HEK293T (cell line): Measurements from ENCODE around the gene SLFN13.
"Not testable (repeated sequence)": the region's sequence is repeated elsewhere in the genome, so short reads cannot be mapped to it uniquely, and the experiment has no call there.

Experiments used
- CTCF ChIA-PET: fragments of 350-600 bp; formaldehyde crosslinking; extraction: SDS; loops from one replicate; lab custom pipeline; 2021; ENCODE audit warnings: antibody characterized with exemption, inconsistent platforms; lab: Yijun Ruan, JAX
- POLR2A ChIA-PET: fragments of 350-600 bp; formaldehyde crosslinking; extraction: SDS; loops from one replicate; lab custom pipeline; 2020; ENCODE audit warnings: antibody characterized with exemption, inconsistent platforms; lab: Yijun Ruan, JAX
- DNase-seq: peaks from one replicate; pipeline ENCODE4 v3.0.0; 2012; ENCODE audit warnings: mixed read lengths; ENCODE audit errors: extremely low spot score
- ARNT ChIP-seq: fragments of 450-650 bp; IDR thresholded peaks from 2 replicates; pipeline ENCODE4 v1.6.1; 2017; ENCODE audit warnings: mild to moderate bottlenecking
- BHLHE40 ChIP-seq: fragments of 450-650 bp; IDR thresholded peaks from 2 replicates; pipeline ENCODE4 v1.6.1; 2016; ENCODE audit warnings: mild to moderate bottlenecking, moderate library complexity, borderline replicate concordance
- CTBP1 ChIP-seq: fragments of 450-650 bp; IDR thresholded peaks from 2 replicates; pipeline ENCODE4 v1.6.1; 2016; ENCODE audit warnings: borderline replicate concordance
- ELF4 ChIP-seq: fragments of 450-650 bp; IDR thresholded peaks from 2 replicates; pipeline ENCODE4 v1.6.1; 2017; ENCODE audit warnings: antibody characterized with exemption
- FOXA1 ChIP-seq: fragments of 450-650 bp; IDR thresholded peaks from 2 replicates; pipeline ENCODE4 v1.6.1; 2016; ENCODE audit warnings: mild to moderate bottlenecking
- FOXK2 ChIP-seq: fragments of 450-650 bp; IDR thresholded peaks from 2 replicates; pipeline ENCODE4 v1.6.1; 2016; ENCODE audit warnings: mild to moderate bottlenecking
- FOXM1 ChIP-seq: fragments of 450-650 bp; IDR thresholded peaks from 2 replicates; pipeline ENCODE4 v1.6.1; 2017; ENCODE audit warnings: mild to moderate bottlenecking, borderline replicate concordance
- HDGF ChIP-seq: fragments of 450-650 bp; IDR thresholded peaks from 2 replicates; pipeline ENCODE4 v1.6.1; 2017; ENCODE audit warnings: antibody characterized with exemption, borderline replicate concordance
- L3MBTL2 ChIP-seq: fragments of 450-650 bp; conservative IDR thresholded peaks from 2 replicates; pipeline ENCODE4 v1.6.1; 2016; ENCODE audit warnings: mild to moderate bottlenecking
- LEF1 ChIP-seq: fragments of 450-650 bp; IDR thresholded peaks from 2 replicates; pipeline ENCODE4 v1.6.1; 2017; ENCODE audit warnings: mild to moderate bottlenecking, borderline replicate concordance
- NFRKB ChIP-seq: fragments of 450-650 bp; IDR thresholded peaks from 2 replicates; pipeline ENCODE4 v1.6.1; 2016; ENCODE audit warnings: mild to moderate bottlenecking, moderate library complexity
- SP1 ChIP-seq: fragments of 450-650 bp; IDR thresholded peaks from 2 replicates; pipeline ENCODE4 v1.6.1; 2017
- SUZ12 ChIP-seq: fragments of 450-650 bp; IDR thresholded peaks from 2 replicates; pipeline ENCODE4 v1.6.1; 2016; ENCODE audit warnings: mild to moderate bottlenecking
- TARDBP ChIP-seq: fragments of 450-650 bp; IDR thresholded peaks from 2 replicates; pipeline ENCODE4 v1.6.1; 2016
- ZNF384 ChIP-seq: fragments of 450-650 bp; IDR thresholded peaks from 2 replicates; pipeline ENCODE4 v1.6.1; 2016
- TF ChIP-seq, protein P1 (sequence below): fragments of 450-650 bp; IDR thresholded peaks from 2 replicates; pipeline ENCODE4 v1.6.1; 2016

Gene SLFN13

DNA sequence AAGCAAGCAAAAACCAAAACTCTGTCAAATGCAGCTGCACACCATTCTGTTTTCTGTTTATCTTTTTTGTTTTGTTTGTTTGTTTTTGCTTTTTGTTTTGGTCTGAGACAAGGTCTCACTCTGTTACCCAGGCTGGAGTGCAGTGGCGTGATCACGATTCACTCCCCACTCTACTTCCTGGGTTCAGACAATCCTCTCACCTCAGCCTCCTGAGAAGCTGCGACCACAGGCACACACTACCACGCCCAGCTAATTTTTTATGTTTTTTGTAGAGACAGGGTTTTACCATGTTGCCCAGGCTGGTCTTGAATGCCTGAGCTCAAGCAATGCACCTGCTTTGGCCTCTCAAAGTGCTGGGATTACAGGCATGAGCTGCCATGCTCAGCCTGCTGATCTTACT lies 19.3 kb upstream of the SLFN13 start:
- CTCF ChIA-PET, result no interaction called here
- TF ChIP-seq LEF1, result no peak
- TF ChIP-seq TARDBP, result no peak
- no peak for TF ChIP-seq ARNT
- no peak for TF ChIP-seq SUZ12
- no peak for TF ChIP-seq CTBP1
- TF ChIP-seq NFRKB, result no peak
- TF ChIP-seq FOXK2, result no peak
- no peak for TF ChIP-seq ZNF384
- TF ChIP-seq FOXA1, result no peak
- no peak for TF ChIP-seq BHLHE40
- TF ChIP-seq, protein P1, sequence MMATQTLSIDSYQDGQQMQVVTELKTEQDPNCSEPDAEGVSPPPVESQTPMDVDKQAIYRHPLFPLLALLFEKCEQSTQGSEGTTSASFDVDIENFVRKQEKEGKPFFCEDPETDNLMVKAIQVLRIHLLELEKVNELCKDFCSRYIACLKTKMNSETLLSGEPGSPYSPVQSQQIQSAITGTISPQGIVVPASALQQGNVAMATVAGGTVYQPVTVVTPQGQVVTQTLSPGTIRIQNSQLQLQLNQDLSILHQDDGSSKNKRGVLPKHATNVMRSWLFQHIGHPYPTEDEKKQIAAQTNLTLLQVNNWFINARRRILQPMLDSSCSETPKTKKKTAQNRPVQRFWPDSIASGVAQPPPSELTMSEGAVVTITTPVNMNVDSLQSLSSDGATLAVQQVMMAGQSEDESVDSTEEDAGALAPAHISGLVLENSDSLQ, result no peak
- TF ChIP-seq ELF4, result no peak
- no peak for TF ChIP-seq L3MBTL2
- TF ChIP-seq FOXM1, result no peak
- TF ChIP-seq HDGF, result no peak
- TF ChIP-seq SP1, result no peak
- POLR2A ChIA-PET, result no interaction called here
- no peak for DNase-seq

DNA sequence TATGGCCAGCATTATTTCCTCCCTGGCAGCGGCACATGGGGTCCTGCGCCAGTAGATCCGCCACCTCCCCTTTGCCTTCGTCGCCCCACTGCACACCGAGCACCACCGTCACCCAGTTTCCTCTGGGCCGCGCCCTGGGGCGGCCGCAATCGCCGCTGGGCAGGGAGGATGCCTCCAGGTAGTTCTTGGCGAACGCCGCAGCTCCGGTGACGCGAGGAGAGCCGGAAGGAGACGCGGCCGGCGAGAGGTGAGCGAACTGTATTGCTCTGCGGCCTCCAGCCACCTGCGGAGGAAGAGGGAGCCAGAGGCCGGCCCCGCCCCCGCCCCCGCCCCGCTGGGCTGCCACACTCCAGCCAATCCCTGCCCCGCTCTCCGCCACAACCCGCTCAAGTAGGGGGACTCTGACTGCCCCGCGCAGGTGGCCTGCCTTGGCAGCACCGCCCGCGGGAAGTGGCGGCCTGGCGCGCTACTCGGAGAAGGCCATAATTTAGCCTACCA lies 11.8 kb upstream of the SLFN13 start:
- TF ChIP-seq FOXA1 (no peak), SP1 (no peak), CTBP1 (no peak), L3MBTL2 (no peak), TARDBP (no peak), ELF4 (no peak), NFRKB (no peak), ZNF384 (no peak), BHLHE40 (no peak), FOXM1 (no peak), ARNT (no peak), HDGF (no peak), LEF1 (no peak), SUZ12 (no peak)
- TF ChIP-seq, protein P1, result no peak
- CTCF ChIA-PET, result no interaction called here
- peak; percentile 6 for DNase-seq
- POLR2A ChIA-PET, result no interaction called here

DNA sequence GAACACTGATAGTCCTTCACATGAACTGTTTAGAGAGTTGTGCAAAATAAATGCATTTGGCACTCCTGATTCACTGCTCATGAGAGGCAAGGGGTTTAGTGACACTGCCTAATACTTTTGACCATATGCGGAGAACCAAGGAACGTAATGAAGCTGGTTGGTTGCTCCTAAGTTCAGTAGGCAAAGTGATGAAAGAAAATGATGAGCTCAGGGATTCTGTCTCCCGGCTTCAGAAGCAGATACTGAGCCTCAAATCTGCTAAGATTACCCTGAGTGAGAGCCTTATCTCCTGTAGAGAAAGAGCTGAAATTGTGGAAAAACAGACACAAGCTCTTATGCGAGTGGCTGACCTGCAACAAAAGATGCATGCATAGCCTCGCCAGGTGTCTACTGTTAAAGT lies 5.5 kb upstream of the SLFN13 start:
- DNase-seq, CTCF ChIA-PET, POLR2A ChIA-PET: not testable (repeated sequence)

DNA sequence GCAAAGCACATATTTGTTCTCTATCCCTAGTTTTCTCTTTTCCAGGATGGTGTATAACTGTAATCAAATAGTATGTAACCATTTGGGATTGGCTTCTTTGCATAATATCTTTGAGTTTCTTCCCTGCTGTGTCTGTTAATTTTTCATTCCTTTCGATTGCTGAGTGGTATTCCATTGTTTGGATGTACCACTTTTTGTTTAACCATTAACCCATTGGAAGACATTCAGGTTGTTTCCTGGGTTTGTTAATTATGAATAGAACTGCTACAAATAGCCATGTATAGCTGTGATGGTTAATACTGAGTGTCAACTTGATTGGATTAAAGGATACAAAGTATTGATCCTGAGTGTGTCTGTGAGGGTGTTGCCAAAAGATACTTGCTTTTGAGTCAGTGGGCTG lies 4.6 kb upstream of the SLFN13 start:
- no peak for DNase-seq
- TF ChIP-seq L3MBTL2, result no peak
- POLR2A ChIA-PET, result no interaction called here
- CTCF ChIA-PET, result no interaction called here

DNA sequence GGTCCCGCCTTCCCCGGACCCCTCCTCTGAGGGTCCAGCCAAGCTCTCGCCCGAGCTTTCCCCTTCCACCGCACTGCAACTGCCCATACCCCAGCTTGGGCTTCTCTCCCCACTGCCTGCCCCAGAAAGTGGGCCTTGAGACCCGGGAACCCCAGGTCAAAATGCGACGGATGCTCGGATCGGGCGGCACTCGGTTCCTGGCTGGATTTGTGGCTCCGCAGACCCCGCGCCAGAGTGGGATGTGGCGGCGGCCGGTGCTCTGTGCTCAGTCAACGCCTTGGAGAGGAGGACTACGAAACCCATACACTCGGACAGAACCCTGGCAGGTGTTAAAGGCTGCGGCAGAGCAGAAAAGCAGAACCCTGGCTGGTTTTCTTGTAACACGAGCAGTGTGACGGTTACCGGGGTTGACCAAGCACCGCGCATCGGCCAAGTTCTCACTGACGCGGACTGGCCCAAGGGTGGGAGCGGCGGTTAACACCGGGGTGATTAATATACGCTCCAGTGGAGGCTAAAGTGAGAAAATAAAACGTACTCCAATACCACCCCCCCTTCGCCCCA lies 885 bp upstream of the SLFN13 start:
- ChIA-PET POLR2A (no interaction called here), CTCF (no interaction called here)
- no peak for DNase-seq
- TF ChIP-seq LEF1 (no peak), SP1 (no peak), ARNT (no peak), SUZ12 (no peak), FOXA1 (no peak), FOXK2 (no peak), CTBP1 (no peak), FOXM1 (no peak), ELF4 (no peak)
- TF ChIP-seq, protein P1, result no peak

DNA sequence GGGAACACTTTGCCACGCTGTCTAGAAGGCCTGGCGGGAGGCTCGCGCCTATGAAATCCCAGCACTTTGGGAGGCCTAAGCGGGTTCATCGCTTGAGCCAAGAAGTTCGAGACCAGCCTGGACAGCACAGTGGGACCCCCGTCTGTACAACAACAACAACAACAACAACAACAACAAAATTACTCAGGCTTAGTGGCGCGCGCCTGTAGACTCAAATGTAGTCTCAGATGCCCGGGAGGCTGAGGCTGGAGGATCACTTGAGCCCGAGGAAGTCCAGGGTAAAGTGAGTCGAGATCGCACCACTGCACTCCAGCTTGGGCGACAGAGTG lies 297 bp upstream of the SLFN13 start:
- CTCF ChIA-PET, result no interaction called here
- TF ChIP-seq NFRKB, result no peak
- TF ChIP-seq BHLHE40, result no peak
- TF ChIP-seq CTBP1, result no peak
- no peak for TF ChIP-seq FOXA1
- TF ChIP-seq FOXM1, result no peak
- no peak for TF ChIP-seq L3MBTL2
- no peak for TF ChIP-seq LEF1
- no peak for TF ChIP-seq ZNF384
- TF ChIP-seq FOXK2, result no peak
- TF ChIP-seq, protein P1, result no peak
- no peak for TF ChIP-seq ARNT
- TF ChIP-seq SP1, result no peak
- no peak for TF ChIP-seq TARDBP
- TF ChIP-seq HDGF, result no peak
- TF ChIP-seq ELF4, result no peak
- TF ChIP-seq SUZ12, result no peak
- no peak for DNase-seq
- POLR2A ChIA-PET, result no interaction called here

DNA sequence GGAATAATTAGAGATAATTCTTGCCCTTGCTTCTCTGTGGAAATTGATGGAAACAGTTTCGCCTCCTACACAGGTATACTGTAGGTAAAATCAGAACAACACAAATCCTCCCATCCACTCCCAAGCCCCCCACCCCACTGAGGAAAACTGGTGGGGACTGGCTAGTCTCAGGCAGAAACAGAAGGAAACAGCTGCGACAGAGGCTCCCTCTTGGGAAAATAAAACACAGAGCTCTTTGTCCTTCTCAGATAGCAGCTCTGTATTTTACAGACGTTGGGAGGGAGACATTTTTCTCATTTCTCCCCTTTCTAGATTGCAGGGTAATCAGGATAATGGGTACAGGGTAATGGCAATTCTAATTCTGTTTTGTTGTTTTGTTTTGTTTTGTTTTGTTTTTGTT lies 1.1 kb downstream of the SLFN13 start:
- DNase-seq, result no peak
- CTCF ChIA-PET, result no interaction called here
- POLR2A ChIA-PET, result no interaction called here

More for the DNA sequence above, 1.1 kb downstream of the SLFN13 start:
- TF ChIP-seq SP1 (no peak), ARNT (no peak), FOXM1 (no peak), HDGF (no peak), ZNF384 (no peak), BHLHE40 (no peak), L3MBTL2 (no peak), LEF1 (no peak), NFRKB (no peak), ELF4 (no peak), FOXA1 (no peak)
- TF ChIP-seq, protein P1, result no peak
